Spleen (tissue), 11 donors: ENCODE results near the gene CKLF. TPM values are rescaled to one million over a fixed set of nuclear protein-coding genes. Genes with fewer than 3 reads are reported as not detected.
"Not testable (repeated sequence)": the region's sequence is repeated elsewhere in the genome, so short reads cannot be mapped to it uniquely, and the experiment has no call there.

Source experiments
- DNase-seq: peaks from one replicate; pipeline ENCODE4 v3.0.0-alpha.2; 2020
- H3K27ac ChIP-seq, 8 donors: fragments of 200-600 bp; sonication (generic) in 7 of 8; 1 replicate in 4 of 8; 2 replicates in 4 of 8; pipeline versions ENCODE4 v1.5.0 to v1.8.0; 2016 to 2021; ENCODE audit warnings: inconsistent platforms in 4 of 8, mild to moderate bottlenecking in 4 of 8, moderate library complexity in 1 of 8
- H3K27me3 ChIP-seq, 7 donors: fragments of 200-600 bp; sonication (generic) in 6 of 7; replicated peaks in 1 of 7; 1 replicate in 4 of 7; 2 replicates in 3 of 7; pipeline versions ENCODE4 v1.5.0 to v1.8.0; 2016 to 2021; ENCODE audit warnings: inconsistent platforms in 3 of 7, mild to moderate bottlenecking in 1 of 7
- H3K36me3 ChIP-seq, 6 donors: fragments of 200-600 bp; sonication (generic) in 5 of 6; 1 replicate in 4 of 6; 2 replicates in 2 of 6; pipeline versions ENCODE4 v1.5.0 to v1.8.0; 2016 to 2021; ENCODE audit warnings: inconsistent platforms in 2 of 6
- H3K4me1 ChIP-seq, 6 donors: fragments of 200-600 bp; sonication (generic) in 5 of 6; 1 replicate in 3 of 6; 2 replicates in 3 of 6; pipeline versions ENCODE4 v1.5.0 to v1.8.0; 2016 to 2021; ENCODE audit warnings: inconsistent platforms in 3 of 6
- H3K4me3 ChIP-seq, 8 donors: fragments of 200-600 bp; sonication (generic) in 7 of 8; 1 replicate in 4 of 8; 2 replicates in 4 of 8; pipeline versions ENCODE4 v1.5.0 to v1.8.0; 2016 to 2021; ENCODE audit warnings: inconsistent platforms in 4 of 8, mild to moderate bottlenecking in 4 of 8, moderate library complexity in 2 of 8
- H3K9me3 ChIP-seq, 8 donors: fragments of 200-600 bp; sonication (generic) in 7 of 8; 1 replicate in 4 of 8; 2 replicates in 4 of 8; pipeline versions ENCODE4 v1.5.0 to v1.8.0; 2016 to 2021; ENCODE audit warnings: inconsistent platforms in 4 of 8
- POLR2A ChIP-seq, 3 donors: fragments of 450-650 bp; IDR thresholded peaks; one replicate each; pipeline ENCODE4 v1.5.1; 2017; ENCODE audit warnings: antibody characterized with exemption in 3 of 3, mild to moderate bottlenecking in 1 of 3
- POLR2AphosphoS5 ChIP-seq, 3 donors: sonication (generic); formaldehyde crosslinking; IDR thresholded peaks; one replicate each; pipeline ENCODE4 v1.5.1; 2017; ENCODE audit warnings: antibody characterized with exemption in 3 of 3
- WGBS, 5 donors: extraction: QIAGEN DNeasy Blood & Tissue Kit in 3 of 5; methylation state at CpG; one replicate each; pipeline versions ENCODE4 v1.1.5 to v1.1.7; 2013 to 2018; 5-methylcytosine and 5-hydroxymethylcytosine counted together
- intact Hi-C: fragments of 100-400 bp; cut with DNase I; formaldehyde crosslinking; loops from one replicate; pipeline ENCODE4 v1.15.0; 2023; ENCODE audit warnings: low total_unique reads
- polyA plus RNA-seq, 3 donors: library from polyadenylated mRNA; stranded (reverse); fragments of 200-250 nt; gene quantifications; one replicate each; pipeline ENCODE4 v1.2.1, GENCODE V29; 2013
- total RNA-seq, 7 donors: library from RNA; depleted of rRNA in 3 of 7; stranded (reverse); fragments of >200 nt in 3 of 7; fragmentation: NEBNext Ultra II Directional in 4 of 7; extraction: Animal tissue kit (Norgen Biotek cat#: 25700) in 4 of 7; gene quantifications; one replicate each; pipeline versions ENCODE4 v1.1.0 to v1.2.1, GENCODE V29; 2016 to 2021
- TF ChIP-seq, protein P1 (sequence below), 11 experiments: fragments of 200-600 bp in 7 of 11; fragments of 450-650 bp in 4 of 11; sonication (generic) in 4 of 11; IDR thresholded peaks in 8 of 11; conservative IDR thresholded peaks in 3 of 11; 1 replicate in 7 of 11; 2 replicates in 4 of 11; pipeline versions ENCODE4 v1.4.0 to v1.8.0; 2016 to 2021; ENCODE audit warnings: antibody characterized with exemption in 11 of 11, inconsistent platforms in 4 of 11, mild to moderate bottlenecking in 1 of 11
- donor health status: healthy with polysubstance abuse.
- donor health status: DM: no; HTN: no; CAD: no; lungs with moderate emphysema.
- donor health status: DM: no; HTN: no; CAD: no.
- donor health status: Bipolar disorder and iron deficiency.
- donor health status: healthy.
- donor health status: DM: no; HTN: no; CAD: no.
- donor health status: DM: yes; HTN: yes; CAD: no.

The CKLF gene
- total and polyA plus RNA-seq, 10 donors, result 61.9 to 132 (median 75.4) TPM

DNA sequence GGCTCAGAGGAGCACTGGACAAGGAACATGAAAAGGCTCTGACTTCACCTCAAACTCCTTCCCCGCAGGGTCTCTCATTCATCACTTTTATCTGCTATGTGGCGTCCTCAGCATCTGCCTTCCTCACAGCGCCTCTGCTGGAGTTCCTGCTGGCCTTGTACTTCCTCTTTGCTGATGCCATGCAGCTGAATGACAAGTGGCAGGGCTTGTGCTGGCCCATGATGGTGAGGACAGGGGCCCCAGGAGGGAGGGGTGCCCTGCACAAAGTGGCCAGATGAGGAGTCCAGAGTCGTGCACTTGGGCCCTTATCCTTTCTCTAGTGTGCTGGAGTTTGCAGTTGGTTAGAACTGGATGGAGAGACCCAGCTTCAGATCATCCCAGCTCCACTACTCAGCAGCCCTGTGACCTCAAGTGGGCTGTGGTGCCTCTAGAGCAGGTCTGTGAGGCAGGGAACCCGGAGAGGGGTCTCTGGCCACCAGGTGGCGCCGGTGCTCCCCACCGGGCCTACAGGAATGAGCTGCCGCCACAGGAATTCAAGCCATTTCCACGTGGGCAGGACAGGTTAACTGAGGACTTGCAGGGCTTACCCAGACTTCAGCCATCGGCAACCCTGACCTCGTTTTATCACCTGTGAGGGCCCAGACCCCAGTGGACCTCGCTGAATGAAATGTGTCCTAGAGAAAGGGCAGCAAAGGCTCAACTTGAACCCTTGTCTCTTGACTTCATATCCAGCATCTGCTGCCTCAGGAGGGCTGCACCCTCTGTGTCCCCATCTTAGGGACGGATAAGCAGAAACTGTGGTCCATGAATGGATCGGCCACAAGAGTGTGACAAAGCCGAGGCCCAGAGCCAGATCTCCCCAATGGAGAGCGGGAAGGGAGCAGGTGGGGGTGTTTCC lies 56.1 kb downstream of the CKLF start:
- Histone ChIP-seq H3K27ac (peak overlapping the region in 3 of 8 donors; percentile 0 to 45 (median 34)), H3K27me3 (peaks cover 0 to 16% (median 0%) of the 10 kb centered on the region in 7 donors), H3K9me3 (no peaks in the 10 kb centered on the region), H3K36me3 (peaks cover 0 to 49% (median 43%) of the 10 kb centered on the region in 6 donors), H3K4me3 (peak overlapping the region in 1 of 8 donors; percentile 8), H3K4me1 (peaks cover 32 to 57% (median 52%) of the 10 kb centered on the region in 6 donors)
- intact Hi-C loops, result no loop called here
- TF ChIP-seq, protein P1, sequence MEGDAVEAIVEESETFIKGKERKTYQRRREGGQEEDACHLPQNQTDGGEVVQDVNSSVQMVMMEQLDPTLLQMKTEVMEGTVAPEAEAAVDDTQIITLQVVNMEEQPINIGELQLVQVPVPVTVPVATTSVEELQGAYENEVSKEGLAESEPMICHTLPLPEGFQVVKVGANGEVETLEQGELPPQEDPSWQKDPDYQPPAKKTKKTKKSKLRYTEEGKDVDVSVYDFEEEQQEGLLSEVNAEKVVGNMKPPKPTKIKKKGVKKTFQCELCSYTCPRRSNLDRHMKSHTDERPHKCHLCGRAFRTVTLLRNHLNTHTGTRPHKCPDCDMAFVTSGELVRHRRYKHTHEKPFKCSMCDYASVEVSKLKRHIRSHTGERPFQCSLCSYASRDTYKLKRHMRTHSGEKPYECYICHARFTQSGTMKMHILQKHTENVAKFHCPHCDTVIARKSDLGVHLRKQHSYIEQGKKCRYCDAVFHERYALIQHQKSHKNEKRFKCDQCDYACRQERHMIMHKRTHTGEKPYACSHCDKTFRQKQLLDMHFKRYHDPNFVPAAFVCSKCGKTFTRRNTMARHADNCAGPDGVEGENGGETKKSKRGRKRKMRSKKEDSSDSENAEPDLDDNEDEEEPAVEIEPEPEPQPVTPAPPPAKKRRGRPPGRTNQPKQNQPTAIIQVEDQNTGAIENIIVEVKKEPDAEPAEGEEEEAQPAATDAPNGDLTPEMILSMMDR (IDR thresholded peaks at IDR 0.05 in 8 of 11, conservative IDR thresholded peaks at IDR 0.05 in 3 of 11), result peak; percentile 56 to 94 (median 88)
- TF ChIP-seq POLR2AphosphoS5 (IDR thresholded peaks at IDR 0.05) (peak; percentile 14 to 55 (median 52)), POLR2A (IDR thresholded peaks at IDR 0.05) (no peak)
- WGBS, 5 donors, result 31 to 66% (median 37%) methylated on average over 9 to 17 of the region's 17 CpGs
- DNase-seq, result peak; percentile 94

DNA sequence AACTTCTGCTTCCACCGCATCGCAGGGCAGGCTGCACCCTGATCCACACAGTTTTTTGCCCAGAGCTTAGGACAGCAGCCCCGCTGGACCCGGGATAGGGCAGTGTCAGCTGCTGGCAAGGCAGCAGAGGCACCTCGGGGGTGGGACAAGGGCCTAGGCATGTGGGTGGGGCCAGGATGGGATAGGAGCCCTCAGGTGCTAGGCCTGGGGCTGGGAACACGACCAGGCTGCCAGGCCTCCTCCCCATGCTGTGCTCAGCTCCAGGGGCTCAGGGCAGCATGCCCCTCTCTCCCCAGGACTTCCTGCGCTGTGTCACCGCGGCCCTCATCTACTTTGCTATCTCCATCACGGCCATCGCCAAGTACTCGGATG lies 56.7 kb downstream of the CKLF start:
- H3K27me3 ChIP-seq, result peaks cover 0 to 14% (median 0%) of the 10 kb centered on the region in 7 donors
- H3K36me3 ChIP-seq, result peaks cover 0 to 55% (median 46%) of the 10 kb centered on the region in 6 donors
- no peak overlapping the region for H3K4me3 ChIP-seq
- TF ChIP-seq, protein P1 (IDR thresholded peaks at IDR 0.05 in 8 of 11, conservative IDR thresholded peaks at IDR 0.05 in 3 of 11), result no peak
- no peak for TF ChIP-seq POLR2A (IDR thresholded peaks at IDR 0.05)
- TF ChIP-seq POLR2AphosphoS5 (IDR thresholded peaks at IDR 0.05), result no peak
- intact Hi-C loops, result no loop called here
- no peak for DNase-seq
- no peaks in the 10 kb centered on the region for H3K9me3 ChIP-seq
- peak overlapping the region in 1 of 8 donors; percentile 45 for H3K27ac ChIP-seq
- 89 to 92% (median 91%) methylated on average over 10 to 12 of the region's 12 CpGs for WGBS, 5 donors
- peaks cover 32 to 51% (median 45%) of the 10 kb centered on the region in 6 donors for H3K4me1 ChIP-seq

DNA sequence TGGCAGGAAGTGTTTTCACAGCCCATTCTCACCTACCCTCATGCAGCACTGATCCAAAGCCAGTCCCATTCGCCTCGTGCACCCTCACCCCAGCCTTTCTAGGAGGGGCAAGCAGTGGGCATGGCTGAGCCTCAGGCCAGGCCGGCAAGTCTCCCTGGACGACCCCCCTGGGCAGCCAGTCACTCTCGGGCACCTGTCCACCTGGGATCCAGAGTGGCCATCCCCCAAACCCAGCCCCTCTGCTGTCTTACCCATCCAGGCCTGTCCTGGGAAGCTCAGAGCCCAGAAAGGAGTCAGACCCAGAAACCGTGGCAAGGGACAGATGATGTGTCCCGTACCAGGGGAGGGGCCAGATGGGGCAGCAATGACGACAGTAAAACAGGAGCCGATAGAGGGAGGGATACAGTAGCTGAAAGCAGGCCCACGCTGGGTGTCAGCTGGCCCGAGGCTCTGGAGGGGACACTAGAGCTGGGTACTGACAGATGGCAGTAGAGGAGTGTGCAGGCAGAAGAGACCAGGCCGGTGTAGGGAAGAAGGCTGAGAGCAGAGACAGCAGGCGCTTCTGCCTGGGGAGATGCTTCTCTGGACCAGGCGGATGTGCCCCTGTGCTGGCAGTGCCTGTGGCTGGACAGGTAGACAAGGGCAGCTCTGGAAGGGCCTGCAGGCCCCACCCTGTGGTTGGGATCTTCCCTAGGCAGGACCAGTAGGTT lies 57.9 kb downstream of the CKLF start:
- H3K27ac ChIP-seq, result no peak overlapping the region
- peak; percentile 72 for DNase-seq
- TF ChIP-seq POLR2AphosphoS5 (IDR thresholded peaks at IDR 0.05) (no peak), POLR2A (IDR thresholded peaks at IDR 0.05) (no peak)
- TF ChIP-seq, protein P1 (IDR thresholded peaks at IDR 0.05 in 8 of 11, conservative IDR thresholded peaks at IDR 0.05 in 3 of 11), result no peak
- no peak overlapping the region for H3K4me3 ChIP-seq
- WGBS, 5 donors, result 89 to 95% (median 93%) methylated on average over 14 of the region's 14 CpGs
- H3K9me3 ChIP-seq, result no peaks in the 10 kb centered on the region
- peaks cover 0 to 64% (median 50%) of the 10 kb centered on the region in 6 donors for H3K36me3 ChIP-seq
- peaks cover 0 to 7% (median 0%) of the 10 kb centered on the region in 7 donors for H3K27me3 ChIP-seq
- intact Hi-C loops, result no loop called here
- H3K4me1 ChIP-seq, result peaks cover 32 to 42% (median 38%) of the 10 kb centered on the region in 6 donors

DNA sequence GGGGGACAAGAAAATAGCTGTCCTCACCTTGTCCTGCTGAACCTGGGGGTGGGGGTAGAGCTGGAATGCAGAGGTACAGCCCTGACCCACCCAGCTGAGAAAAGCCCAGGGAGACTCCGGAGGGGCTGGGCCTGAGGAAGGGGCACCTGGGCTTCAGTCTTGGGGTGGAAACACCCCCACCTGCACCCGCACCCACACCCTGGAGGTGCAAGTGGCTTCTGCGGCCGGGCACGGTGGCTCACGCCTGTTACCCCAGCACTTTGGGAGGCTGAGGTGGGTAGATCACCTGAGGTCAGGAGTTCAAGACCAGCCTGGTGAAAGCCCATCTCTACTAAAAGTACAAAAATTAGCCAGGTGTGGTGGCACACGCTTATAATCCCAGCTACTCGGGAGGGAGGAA lies 59.5 kb downstream of the CKLF start:
- H3K36me3 ChIP-seq, result peaks cover 0 to 64% (median 50%) of the 10 kb centered on the region in 6 donors
- H3K27ac ChIP-seq, H3K9me3 ChIP-seq, intact Hi-C loops, H3K27me3 ChIP-seq, H3K4me3 ChIP-seq: not testable (repeated sequence)
- 89 to 95% (median 93%) methylated on average over 6 to 8 of the region's 8 CpGs for WGBS, 5 donors
- peaks cover 16 to 26% (median 21%) of the 10 kb centered on the region in 6 donors for H3K4me1 ChIP-seq
- DNase-seq, result peak; percentile 51
